Activated CD4-positive, alpha-beta T cell treated with anti-CD3 and anti-CD28 coated beads for 24 hours (primary cell): ENCODE results near the gene RPP30.
A peak's percentile ranks its signal among the peaks of the same experiment; 100 is the strongest.

Experiments
- DNase-seq, 2 donors: peaks; one replicate each; pipeline ENCODE4 v3.0.0-alpha.2; 2020; ENCODE audit warnings: low read depth in 2 of 2

Gene RPP30

GRCh38 chr10:90871766-90872647 lies at the start of gene RPP30:
Gene RPP30, plus strand, starts transcription at chr10:90871974. Its CDS starts 13 bp downstream, at chr10:90871987.
- DNase-seq, result peak; percentile 72

DNA sequence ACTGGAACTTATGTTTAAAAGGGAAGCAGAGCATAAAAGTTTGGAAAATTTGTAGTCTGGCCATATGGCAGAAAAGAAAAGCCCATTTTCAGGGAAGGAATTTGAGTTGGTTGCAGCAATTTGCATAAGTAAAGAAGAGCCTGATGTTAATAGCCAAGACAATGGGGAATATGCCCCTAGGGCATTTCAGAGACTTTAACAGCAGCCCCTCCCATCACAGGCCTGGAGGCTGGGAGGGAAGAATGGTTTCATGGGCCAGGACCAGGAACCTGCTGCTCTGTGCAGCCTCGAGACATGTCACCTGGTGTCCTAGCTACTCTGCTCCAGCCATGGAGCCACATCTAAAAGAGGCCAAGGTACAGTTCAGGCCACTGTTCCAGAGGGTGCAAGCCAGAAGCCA lies 49.3 kb upstream of the RPP30 start:
- DNase-seq, result no peak

GRCh38 chr10:90832111-90832510 lies 39.7 kb upstream of the RPP30 start:
- no peak for DNase-seq

DNA sequence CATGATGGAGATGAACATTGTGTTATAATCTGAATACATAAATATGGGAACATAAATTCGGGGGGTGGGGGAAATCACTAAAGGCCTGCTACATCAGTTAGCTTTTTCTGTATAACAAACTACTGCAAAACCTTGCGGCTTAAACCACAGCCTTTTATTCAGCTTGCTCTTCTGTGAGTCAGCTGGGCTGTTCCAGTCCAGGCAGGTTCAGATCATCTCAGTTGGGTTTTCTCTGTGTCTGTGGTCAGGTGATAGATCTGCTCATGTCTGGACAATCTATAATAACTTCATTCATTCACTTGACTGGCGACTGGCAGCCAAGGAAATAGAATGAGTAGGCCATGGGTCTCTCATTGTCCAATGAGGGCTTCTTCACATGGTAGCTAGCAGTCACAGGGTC lies 37.4 kb upstream of the RPP30 start:
- DNase-seq, result no peak

GRCh38 chr10:90837486-90837885 lies 34.3 kb upstream of the RPP30 start:
- DNase-seq, result no peak

DNA sequence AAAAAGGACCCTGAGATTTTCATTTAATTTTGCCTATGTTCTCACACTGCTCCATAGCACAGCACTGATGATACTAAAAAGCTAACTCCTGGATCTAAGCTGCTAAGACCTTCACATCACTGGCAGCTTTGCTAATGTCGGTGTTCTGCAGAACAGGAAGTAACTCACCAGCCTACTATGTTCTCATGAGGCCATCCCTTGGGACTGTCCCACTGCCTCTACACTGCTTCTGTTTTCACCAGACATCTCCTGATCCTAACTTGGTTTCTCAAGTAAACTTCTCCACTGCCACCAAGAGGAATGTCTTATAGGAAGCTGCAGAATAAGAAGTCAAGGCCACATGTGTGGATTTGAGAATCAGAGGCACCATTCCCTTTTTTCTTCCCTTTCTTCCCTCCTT lies 29.0 kb upstream of the RPP30 start:
- no peak for DNase-seq

- DNase-seq, result no peak
These were observed 26.0 kb upstream of the RPP30 start for GRCh38 chr10:90845726-90846125.

DNA sequence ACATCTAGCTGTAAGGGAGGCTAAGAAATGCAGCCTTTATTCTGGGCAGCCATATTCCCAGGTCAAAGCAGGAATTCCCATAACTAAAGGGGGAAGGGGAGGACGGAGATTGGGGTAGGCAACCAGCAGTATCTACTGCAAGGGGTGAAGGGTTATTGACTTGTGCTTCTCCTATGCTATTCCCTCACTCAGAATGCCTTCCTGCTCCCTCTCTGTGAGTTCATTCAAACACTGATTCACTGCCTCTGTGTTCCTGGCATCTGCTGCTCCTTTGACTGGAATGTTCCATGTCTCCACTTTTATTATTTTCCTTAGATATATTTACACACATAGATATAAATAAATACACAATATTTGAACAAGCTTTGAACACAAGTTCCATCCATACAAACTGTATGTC lies 25.0 kb upstream of the RPP30 start:
- DNase-seq, result no peak

DNA sequence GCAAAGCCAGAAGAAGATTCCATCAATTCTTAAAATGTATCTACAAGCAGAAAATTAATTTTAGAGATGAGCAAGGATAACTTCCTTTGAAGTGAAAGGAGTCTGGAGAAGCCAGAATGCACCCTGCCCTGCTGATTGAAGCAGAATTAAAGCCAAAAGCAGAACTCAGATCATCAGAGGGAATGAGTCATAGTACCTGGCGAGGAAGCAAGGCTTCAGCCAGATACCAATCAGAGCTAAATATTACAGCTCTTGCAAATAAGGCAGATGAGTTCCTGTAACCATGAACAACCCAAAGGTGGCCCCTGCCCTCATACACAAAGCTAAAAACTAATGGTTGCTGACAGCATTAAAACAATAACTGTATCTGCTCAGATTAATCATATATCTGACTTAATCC lies 24.3 kb upstream of the RPP30 start:
- no peak for DNase-seq

GRCh38 chr10:90849956-90850749 lies 21.6 kb upstream of the RPP30 start:
- no peak for DNase-seq

DNA sequence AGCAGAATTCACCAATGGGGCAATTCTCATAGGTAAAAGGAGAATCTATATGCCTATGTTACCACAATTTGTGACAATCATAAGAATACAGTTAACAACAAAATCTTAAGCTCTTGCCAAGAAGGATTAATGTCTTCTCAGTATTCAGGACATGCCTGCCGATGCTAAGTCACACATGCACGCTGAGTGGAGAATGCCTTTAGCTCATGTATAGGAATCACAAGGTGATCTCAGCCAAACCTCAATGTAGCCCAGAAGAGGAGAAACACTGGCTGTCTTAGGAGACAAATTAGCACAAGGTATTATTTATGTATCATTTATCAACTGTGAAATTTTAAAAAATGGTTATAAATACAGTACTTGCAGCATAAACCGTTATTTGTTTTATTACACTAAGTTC lies 16.6 kb upstream of the RPP30 start:
- no peak for DNase-seq

DNA sequence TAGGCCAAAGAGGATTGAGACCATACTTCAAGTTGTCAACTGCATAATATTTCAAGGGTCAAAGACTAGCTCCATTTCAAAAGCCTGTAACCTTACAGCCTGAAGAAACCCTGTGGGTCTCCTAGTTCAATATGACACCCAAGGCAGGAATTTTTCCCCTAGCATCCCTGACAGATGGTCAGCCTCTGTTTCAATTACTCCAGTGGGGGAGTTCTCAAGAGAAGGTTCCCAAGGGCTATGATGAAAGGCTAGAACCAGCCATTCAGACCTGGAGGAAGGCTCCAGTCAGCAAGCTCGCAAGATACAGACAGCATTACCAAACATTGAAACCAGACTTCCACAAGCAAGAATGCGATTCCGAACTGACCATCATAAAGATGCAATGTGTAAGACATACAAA lies 15.5 kb upstream of the RPP30 start:
- no peak for DNase-seq

- no peak for DNase-seq
These were observed 14.7 kb upstream of the RPP30 start for GRCh38 chr10:90856964-90857634.

DNA sequence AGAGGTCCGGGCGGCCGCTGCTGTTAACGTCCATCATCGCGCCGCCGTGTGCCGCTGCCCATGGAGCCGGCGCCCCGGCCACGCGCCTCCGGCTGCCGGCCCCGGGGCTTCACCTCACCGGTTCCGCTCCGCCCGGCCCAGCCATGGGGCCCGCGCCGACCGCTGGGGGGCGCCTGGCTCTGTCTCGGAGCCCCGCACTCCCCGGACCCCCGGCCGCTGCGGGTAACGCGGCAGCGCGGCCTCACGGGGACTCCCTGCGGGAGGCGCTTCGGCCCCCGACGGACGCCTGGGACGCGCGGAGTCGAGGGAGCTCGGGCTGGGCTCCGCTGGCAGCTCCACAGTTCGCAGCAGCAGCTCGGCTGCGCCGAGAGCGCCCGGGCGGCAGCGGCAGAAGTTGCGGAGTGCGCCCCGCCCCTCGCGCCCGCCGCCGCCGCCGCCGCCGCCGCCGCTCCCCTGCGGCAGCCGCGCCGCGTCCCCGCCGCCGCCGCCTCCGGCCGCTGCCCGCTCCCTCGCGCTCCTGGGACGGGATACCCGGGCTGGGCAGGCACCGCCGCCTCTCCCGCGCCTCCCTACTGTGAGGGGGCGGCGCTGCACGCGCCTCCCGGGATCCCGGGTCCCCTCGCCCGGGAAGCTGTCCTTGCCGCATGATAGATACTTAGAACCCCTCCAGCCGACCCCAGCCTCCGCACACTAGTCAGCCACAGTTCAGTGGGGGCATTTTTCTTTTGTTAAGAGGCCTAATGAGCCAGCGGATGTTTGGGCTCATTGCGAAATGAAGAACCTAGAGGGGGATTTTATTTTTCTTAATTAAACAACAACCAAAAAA lies 13.9 kb upstream of the RPP30 start, which contains the start of gene HTR7:
HTR7 (minus strand) TSS at position 405 of the 826 bp plus-strand sequence; CDS start at position 37, 368 bp downstream.
- DNase-seq, result peak in 1 of 2 donors; percentile 46

- DNase-seq, result no peak
These were observed 13.3 kb upstream of the RPP30 start for GRCh38 chr10:90858461-90858968.

- no peak for DNase-seq
These were observed 12.4 kb upstream of the RPP30 start for GRCh38 chr10:90859321-90859751.

DNA sequence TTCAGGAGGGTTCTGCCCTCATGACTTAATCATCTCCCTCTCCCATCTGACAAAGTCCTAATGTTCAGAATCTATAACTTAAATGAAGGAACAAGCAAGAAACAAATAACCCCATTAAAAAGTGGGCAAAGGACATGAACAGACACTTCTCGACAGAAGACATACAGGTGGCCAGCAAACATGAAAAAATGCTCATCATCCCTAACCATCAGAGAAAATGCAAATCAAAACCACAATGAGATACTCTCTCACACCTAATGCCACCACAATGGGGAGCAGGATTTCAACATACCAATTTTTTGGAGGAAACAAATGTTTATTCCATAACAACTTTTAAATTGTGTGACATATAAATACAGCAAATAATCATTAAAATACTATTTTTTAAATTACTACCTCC lies 11.0 kb upstream of the RPP30 start:
- DNase-seq, result no peak

DNA sequence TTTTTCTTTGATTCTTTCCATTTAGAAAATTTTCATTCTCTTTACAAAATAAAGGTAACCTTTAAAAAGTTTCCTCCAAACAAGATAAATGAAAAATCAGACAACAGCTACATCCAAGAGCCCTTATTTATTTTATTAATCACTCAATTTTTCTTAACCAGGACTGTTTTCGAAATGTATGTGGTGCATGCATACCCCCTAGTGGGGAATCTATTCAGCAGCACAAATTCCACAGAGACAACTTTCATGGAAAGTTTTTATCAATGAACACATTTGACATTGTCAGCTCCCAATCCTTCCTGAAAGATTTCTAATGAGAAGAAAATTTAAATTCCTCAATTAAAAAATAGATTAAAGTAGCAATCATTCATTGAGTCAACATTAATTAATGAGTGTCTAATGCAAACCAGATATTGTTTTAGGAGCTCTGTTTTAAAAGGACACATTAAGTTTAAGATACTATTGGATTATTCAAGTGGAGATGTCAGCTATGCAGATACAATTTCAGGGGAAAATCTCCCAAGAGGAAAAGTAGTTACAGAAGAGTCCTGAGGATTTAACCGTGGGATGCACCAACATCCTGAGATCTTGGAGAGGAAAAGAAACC lies 8.8 kb upstream of the RPP30 start:
- DNase-seq, result no peak

DNA sequence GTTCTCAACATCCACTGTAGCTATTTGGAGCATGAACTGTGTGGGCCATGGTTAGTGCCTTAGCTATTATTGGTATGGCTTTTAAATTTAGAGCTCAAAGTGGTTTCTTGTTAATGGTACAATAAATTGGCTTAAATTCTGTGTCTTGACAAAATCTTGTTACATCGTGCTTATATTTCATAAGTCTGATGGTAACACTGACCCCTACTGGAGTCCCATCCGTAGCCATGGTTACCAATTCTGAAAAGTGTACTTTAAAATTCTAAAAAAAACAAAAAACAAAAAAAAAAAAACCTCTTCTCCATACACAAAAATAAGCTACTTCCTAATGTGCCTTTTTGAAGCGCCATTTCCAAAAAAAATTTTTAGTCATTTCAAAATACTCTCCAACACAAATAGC lies 6.4 kb upstream of the RPP30 start:
- DNase-seq, result no peak

DNA sequence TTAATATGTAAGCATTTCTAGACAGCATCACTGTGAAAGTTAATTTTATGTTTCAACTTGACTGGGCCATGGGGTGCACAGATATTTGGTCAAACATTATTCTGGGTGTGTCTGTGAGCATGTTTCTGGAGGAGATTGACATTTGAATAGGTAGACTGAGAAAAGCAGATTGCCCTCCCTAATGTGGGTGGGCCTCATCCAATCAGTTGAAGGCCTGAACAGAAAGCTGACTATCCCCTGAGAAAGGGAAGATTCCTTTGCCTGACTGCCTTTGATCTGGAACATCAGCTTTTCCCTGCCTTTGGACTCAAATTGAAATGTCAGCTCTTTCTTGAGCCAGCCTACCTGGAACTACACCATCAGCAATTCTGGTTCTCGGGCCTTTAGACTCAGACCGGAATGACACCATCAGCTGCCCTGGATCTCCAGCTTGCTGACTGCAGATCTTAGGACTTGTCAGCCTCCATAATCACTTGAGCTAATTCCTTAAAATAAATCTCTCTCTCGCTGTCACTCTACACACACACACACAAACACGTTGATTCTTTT lies 5.7 kb upstream of the RPP30 start:
- DNase-seq, result no peak
